ENCODE measurements around the gene SPEG.

SPEG gene

GRCh38 chr2:219426068-219426443, 8.6 kb upstream of the SPEG start:
- DNase-seq, result no peak

- DNase-seq, result no peak
These were observed 8.0 kb upstream of the SPEG start for GRCh38 chr2:219426534-219427136.

GRCh38 chr2:219428469-219428868, 6.2 kb upstream of the SPEG start:
- DNase-seq, result no peak

GRCh38 chr2:219429958-219430606, 4.6 kb upstream of the SPEG start:
- no peak for DNase-seq

GRCh38 chr2:219430633-219431615, 3.7 kb upstream of the SPEG start:
- DNase-seq, result no peak

GRCh38 chr2:219433666-219434467, 776 bp upstream of the SPEG start:
- peak; percentile 17 for DNase-seq

GRCh38 chr2:219434468-219434717, 250 bp upstream of the SPEG start:
- DNase-seq, result no peak

- no peak for DNase-seq
These were observed 1.1 kb downstream of the SPEG start for GRCh38 chr2:219435701-219436100.

- no peak for DNase-seq
These were observed 1.8 kb downstream of the SPEG start for GRCh38 chr2:219436491-219436890.

- DNase-seq, result no peak
These were observed 2.5 kb downstream of the SPEG start for GRCh38 chr2:219437141-219437540.

GRCh38 chr2:219437690-219438206, 3.1 kb downstream of the SPEG start:
- DNase-seq, result no peak

GRCh38 chr2:219438453-219438852, 3.8 kb downstream of the SPEG start:
- DNase-seq, result no peak

- no peak for DNase-seq
These were observed 4.9 kb downstream of the SPEG start for GRCh38 chr2:219439506-219439905.

- DNase-seq, result no peak
These were observed 6.0 kb downstream of the SPEG start for GRCh38 chr2:219440388-219441256.

- peak; percentile 56 for DNase-seq
These were observed 7.0 kb downstream of the SPEG start for GRCh38 chr2:219441451-219442255.

- no peak for DNase-seq
These were observed 7.8 kb downstream of the SPEG start for GRCh38 chr2:219442256-219443015.

- no peak for DNase-seq
These were observed 8.5 kb downstream of the SPEG start for GRCh38 chr2:219443016-219443696.

GRCh38 chr2:219443697-219444023, 9.0 kb downstream of the SPEG start:
- no peak for DNase-seq

- DNase-seq, result no peak
These were observed 10.0 kb downstream of the SPEG start for GRCh38 chr2:219444566-219445091.

- DNase-seq, result no peak
These were observed 10.6 kb downstream of the SPEG start for GRCh38 chr2:219445220-219445640.

All from activated CD4-positive, alpha-beta T cell treated with anti-CD3 and anti-CD28 coated beads, Interleukin-2, amount 50 U/mL, for 1 hour (primary cell).